Keratinocyte (primary cell): ENCODE results near the gene TTC24. TPM values are rescaled to one million over a fixed set of nuclear protein-coding genes. Genes with fewer than 3 reads are reported as not detected.
A peak's percentile ranks its signal among the peaks of the same experiment; 100 is the strongest.

ENCODE experiments used
- DNase-seq: peaks from one replicate; pipeline ENCODE4 v3.0.0-alpha.2; 2011; ENCODE audit warnings: low read depth, missing footprints, low spot score
- FAIRE-seq: peaks from 2 replicates; lab custom pipeline; 2011; peaks lifted over from hg19 to GRCh38; lab: Jason Lieb, UNC
- H2AFZ ChIP-seq: 2 replicates; pipeline ENCODE4 v1.6.0; 2012; ENCODE audit warnings: low read length, control low read depth, inconsistent platforms; ENCODE audit not compliant: control insufficient read depth
- H3K27ac ChIP-seq: 2 replicates; pipeline ENCODE4 v1.5.1; 2011; ENCODE audit warnings: low read length; ENCODE audit not compliant: control insufficient read depth, insufficient read depth
- H3K27me3 ChIP-seq: 3 replicates; pipeline ENCODE4 v1.6.0; 2011; ENCODE audit warnings: low read length; ENCODE audit not compliant: control insufficient read depth, insufficient read depth; ENCODE audit errors: extremely low read depth
- H3K36me3 ChIP-seq, 2 experiments: 2 replicates in 1 of 2; 3 replicates in 1 of 2; pipeline ENCODE4 v1.5.1; 2011; ENCODE audit warnings: low read length in 2 of 2, mild to moderate bottlenecking in 1 of 2; ENCODE audit not compliant: control insufficient read depth in 2 of 2, insufficient read depth in 2 of 2; ENCODE audit errors: extremely low read depth in 1 of 2
- H3K4me1 ChIP-seq: 3 replicates; pipeline ENCODE4 v1.5.1; 2011; ENCODE audit warnings: low read length; ENCODE audit not compliant: control insufficient read depth, insufficient read depth; ENCODE audit errors: extremely low read depth
- H3K4me2 ChIP-seq: 3 replicates; pipeline ENCODE4 v1.6.0; 2011; ENCODE audit warnings: low read depth, low read length; ENCODE audit not compliant: control insufficient read depth, insufficient read depth; ENCODE audit errors: extremely low read depth
- H3K4me3 ChIP-seq, 3 experiments: fragments of 200-600 bp in 1 of 3; sonication (generic) in 1 of 3; 2 replicates in 2 of 3; 3 replicates in 1 of 3; pipeline ENCODE4 v1.5.1; 2011 to 2016; ENCODE audit warnings: low read length in 3 of 3, mild to moderate bottlenecking in 3 of 3, control low read depth in 2 of 3, inconsistent platforms in 1 of 3, low read depth in 1 of 3, mixed read lengths in 1 of 3, mixed run types in 1 of 3, moderate library complexity in 1 of 3; ENCODE audit not compliant: control insufficient read depth in 2 of 3, insufficient read depth in 2 of 3; ENCODE audit errors: extremely low read depth in 1 of 3
- H3K79me2 ChIP-seq: 2 replicates; pipeline ENCODE4 v1.6.0; 2012; ENCODE audit warnings: low read length; ENCODE audit not compliant: control insufficient read depth, insufficient read depth
- H3K9ac ChIP-seq: 3 replicates; pipeline ENCODE4 v1.6.0; 2011; ENCODE audit warnings: low read length; ENCODE audit not compliant: control insufficient read depth, insufficient read depth; ENCODE audit errors: extremely low read depth
- H3K9me1 ChIP-seq: 3 replicates; pipeline ENCODE4 v1.6.0; 2011; ENCODE audit warnings: low read length; ENCODE audit not compliant: control insufficient read depth, insufficient read depth; ENCODE audit errors: extremely low read depth
- H3K9me3 ChIP-seq: 2 replicates; pipeline ENCODE4 v1.5.1; 2012; ENCODE audit warnings: low read depth, low read length; ENCODE audit not compliant: control insufficient read depth
- H4K20me1 ChIP-seq: 3 replicates; pipeline ENCODE4 v1.6.0; 2011; ENCODE audit warnings: low read length; ENCODE audit not compliant: control insufficient read depth, insufficient read depth; ENCODE audit errors: extremely low read depth
- CTCF ChIP-seq, 3 experiments: IDR thresholded peaks in 1 of 3; conservative IDR thresholded peaks in 1 of 3; optimal IDR thresholded peaks in 1 of 3; 2 replicates in 2 of 3; 3 replicates in 1 of 3; pipeline versions ENCODE3 to v1.5.1; 2011; ENCODE audit warnings: low read length in 3 of 3, mild to moderate bottlenecking in 3 of 3, moderate library complexity in 2 of 3, control low read depth in 1 of 3, inconsistent platforms in 1 of 3; ENCODE audit not compliant: insufficient read depth in 2 of 3; ENCODE audit errors: extremely low read depth in 1 of 3
- EZH2 ChIP-seq: IDR thresholded peaks from one replicate; pipeline ENCODE4 v1.6.1; 2012; ENCODE audit warnings: inconsistent platforms, mild to moderate bottlenecking, low read length, moderate library complexity
- dilution Hi-C: fragments of 300-500 bp; cut with MboI; formaldehyde crosslinking; loops from one replicate; pipeline ENCODE4 v1.7.0; 2020; ENCODE audit warnings: low sequenced_read_pairs; ENCODE audit not compliant: extremely low pct_ligation_motif_present
- polyA plus RNA-seq, 5 experiments: library from polyadenylated mRNA; depleted of rRNA in 3 of 5; stranded (reverse) in 3 of 5; stranded (forward) in 1 of 5; unstranded in 1 of 5; fragments of >200 nt; gene quantifications; 1 replicate in 1 of 5; 2 replicates in 3 of 5; 3 replicates in 1 of 5; pipeline versions ENCODE4 v1.2.1 to v1.2.3, GENCODE V29; 2011 to 2012; ENCODE audit warnings: missing spikeins in 2 of 5, low read depth in 1 of 5, low replicate concordance in 1 of 5

The TTC24 gene
- polyA plus RNA-seq, 1 donor (not counting 4 experiments of a cell fraction or from before 2014, with no cell fraction given): not detected

GRCh38 chr1:156598731-156599432 is 19.4 kb downstream of the TTC24 start:
- Histone ChIP-seq H3K27me3 (no peaks in the 10 kb centered on the region), H3K9ac (no peak overlapping the region), H3K4me3 (no peak overlapping the region), H3K27ac (no peak overlapping the region), H3K9me1 (no peaks in the 10 kb centered on the region), H3K36me3 (peaks cover 33 to 39% of the 10 kb centered on the region in 2 experiments), H2AFZ (no peak overlapping the region), H4K20me1 (no peaks in the 10 kb centered on the region), H3K9me3 (no peaks in the 10 kb centered on the region), H3K4me1 (peaks cover 28% of the 10 kb centered on the region), H3K79me2 (peaks cover 25% of the 10 kb centered on the region), H3K4me2 (no peak overlapping the region)
- TF ChIP-seq EZH2 (no peak), CTCF (optimal IDR thresholded peaks at IDR 0.05 in 1 of 3, IDR thresholded peaks at IDR 0.05 in 1 of 3, conservative IDR thresholded peaks at IDR 0.05 in 1 of 3; ENCODE audit: extremely low read depth in 1 of 3, insufficient read depth in 2 of 3, low read length in 3 of 3) (no peak)
- dilution Hi-C loops: no loop called here
- FAIRE-seq (no peak), DNase-seq (no peak)

- no peak overlapping the region for H3K9ac ChIP-seq
- peak overlapping the region; percentile 97 for H3K4me2 ChIP-seq
- no peak overlapping the region for H3K4me3 ChIP-seq
Observed at GRCh38 chr1:156599811-156600210, 20.3 kb downstream of the TTC24 start.

More at GRCh38 chr1:156599811-156600210, 20.3 kb downstream of the TTC24 start:
- H3K27me3 ChIP-seq: no peaks in the 10 kb centered on the region
- H2AFZ ChIP-seq: no peak overlapping the region
- TF ChIP-seq EZH2 (no peak), CTCF (optimal IDR thresholded peaks at IDR 0.05 in 1 of 3, IDR thresholded peaks at IDR 0.05 in 1 of 3, conservative IDR thresholded peaks at IDR 0.05 in 1 of 3; ENCODE audit: extremely low read depth in 1 of 3, insufficient read depth in 2 of 3, low read length in 3 of 3) (peak in 1 of 3 experiments; percentile 34)
- H3K9me1 ChIP-seq: no peaks in the 10 kb centered on the region
- H3K9me3 ChIP-seq: no peaks in the 10 kb centered on the region
- DNase-seq (no peak), FAIRE-seq (no peak)
- no peaks in the 10 kb centered on the region for H4K20me1 ChIP-seq
- dilution Hi-C loops: no loop called here
- H3K4me1 ChIP-seq: peaks cover 28% of the 10 kb centered on the region
- no peak overlapping the region for H3K27ac ChIP-seq
- H3K36me3 ChIP-seq: peaks cover 32 to 34% of the 10 kb centered on the region in 2 experiments
- H3K79me2 ChIP-seq: peaks cover 25% of the 10 kb centered on the region
